ENCODE measurements around the gene SOD1.

SOD1 gene

DNA sequence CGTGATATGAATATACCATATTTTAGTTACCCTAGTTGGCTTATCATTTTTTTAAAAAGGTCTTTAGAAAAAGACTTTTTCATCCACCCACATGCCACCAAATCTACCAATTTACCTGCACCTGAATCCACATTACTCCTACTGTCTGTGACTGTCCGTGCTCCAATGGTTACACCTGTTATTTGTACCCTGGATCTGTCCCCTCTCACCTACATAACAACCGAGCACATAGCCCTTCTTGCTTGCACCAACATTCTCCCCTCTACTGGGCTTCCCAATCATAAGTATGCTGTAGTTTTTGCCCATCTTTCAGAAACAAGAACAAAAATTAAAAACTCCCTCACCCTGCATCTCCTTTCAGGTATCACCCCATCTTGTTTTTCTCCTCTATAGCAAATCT lies 17.6 kb downstream of the SOD1 start:
- Histone ChIP-seq H3K9me3 (ENCODE audit: severe bottlenecking) (no peaks in the 10 kb centered on the region), H3K4me1 (ENCODE audit: insufficient read depth, poor library complexity, severe bottlenecking) (no peaks in the 10 kb centered on the region), H3K36me3 (ENCODE audit: low read depth) (peaks cover 36% of the 10 kb centered on the region), H3K27me3 (ENCODE audit: insufficient read depth, poor library complexity, severe bottlenecking) (no peaks in the 10 kb centered on the region), H3K4me3 (ENCODE audit: severe bottlenecking) (no peak overlapping the region), H3K27ac (ENCODE audit: poor library complexity, severe bottlenecking) (no peak overlapping the region)
- no peak for ATAC-seq (ENCODE audit: low read depth)
- TF ChIP-seq, protein P1, sequence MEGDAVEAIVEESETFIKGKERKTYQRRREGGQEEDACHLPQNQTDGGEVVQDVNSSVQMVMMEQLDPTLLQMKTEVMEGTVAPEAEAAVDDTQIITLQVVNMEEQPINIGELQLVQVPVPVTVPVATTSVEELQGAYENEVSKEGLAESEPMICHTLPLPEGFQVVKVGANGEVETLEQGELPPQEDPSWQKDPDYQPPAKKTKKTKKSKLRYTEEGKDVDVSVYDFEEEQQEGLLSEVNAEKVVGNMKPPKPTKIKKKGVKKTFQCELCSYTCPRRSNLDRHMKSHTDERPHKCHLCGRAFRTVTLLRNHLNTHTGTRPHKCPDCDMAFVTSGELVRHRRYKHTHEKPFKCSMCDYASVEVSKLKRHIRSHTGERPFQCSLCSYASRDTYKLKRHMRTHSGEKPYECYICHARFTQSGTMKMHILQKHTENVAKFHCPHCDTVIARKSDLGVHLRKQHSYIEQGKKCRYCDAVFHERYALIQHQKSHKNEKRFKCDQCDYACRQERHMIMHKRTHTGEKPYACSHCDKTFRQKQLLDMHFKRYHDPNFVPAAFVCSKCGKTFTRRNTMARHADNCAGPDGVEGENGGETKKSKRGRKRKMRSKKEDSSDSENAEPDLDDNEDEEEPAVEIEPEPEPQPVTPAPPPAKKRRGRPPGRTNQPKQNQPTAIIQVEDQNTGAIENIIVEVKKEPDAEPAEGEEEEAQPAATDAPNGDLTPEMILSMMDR (IDR thresholded peaks at IDR 0.05; ENCODE audit: poor library complexity, severe bottlenecking) = no peak
- DNase-seq (ENCODE audit: low spot score) = no peak

DNA sequence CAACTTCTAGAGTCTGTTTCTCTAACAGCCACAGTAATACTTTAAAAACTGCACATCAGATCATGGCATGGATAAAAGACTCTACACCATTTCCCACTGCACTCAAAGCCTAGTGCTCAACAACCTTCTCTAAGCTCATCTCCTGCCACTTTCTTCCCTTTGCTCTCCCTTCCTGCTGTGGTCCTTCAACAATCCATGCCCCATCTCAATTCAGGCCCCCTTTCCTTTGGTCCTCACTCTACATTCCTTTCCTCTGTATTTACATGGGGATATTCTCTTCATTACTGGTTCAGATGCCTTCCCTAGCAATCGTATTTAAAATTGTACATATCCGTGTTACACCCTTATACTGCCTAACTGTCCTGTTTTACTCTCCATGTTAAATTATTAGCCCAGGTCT lies 19.0 kb downstream of the SOD1 start:
- H3K4me3 ChIP-seq (ENCODE audit: severe bottlenecking) = no peak overlapping the region
- H3K4me1 ChIP-seq (ENCODE audit: insufficient read depth, poor library complexity, severe bottlenecking) = no peaks in the 10 kb centered on the region
- H3K9me3 ChIP-seq (ENCODE audit: severe bottlenecking) = no peaks in the 10 kb centered on the region
- no peaks in the 10 kb centered on the region for H3K27me3 ChIP-seq (ENCODE audit: insufficient read depth, poor library complexity, severe bottlenecking)
- TF ChIP-seq, protein P1 (IDR thresholded peaks at IDR 0.05; ENCODE audit: poor library complexity, severe bottlenecking) = no peak
- H3K36me3 ChIP-seq (ENCODE audit: low read depth) = peaks cover 47% of the 10 kb centered on the region
- DNase-seq (ENCODE audit: low spot score) (no peak), ATAC-seq (ENCODE audit: low read depth) (no peak)
- H3K27ac ChIP-seq (ENCODE audit: poor library complexity, severe bottlenecking) = no peak overlapping the region

DNA sequence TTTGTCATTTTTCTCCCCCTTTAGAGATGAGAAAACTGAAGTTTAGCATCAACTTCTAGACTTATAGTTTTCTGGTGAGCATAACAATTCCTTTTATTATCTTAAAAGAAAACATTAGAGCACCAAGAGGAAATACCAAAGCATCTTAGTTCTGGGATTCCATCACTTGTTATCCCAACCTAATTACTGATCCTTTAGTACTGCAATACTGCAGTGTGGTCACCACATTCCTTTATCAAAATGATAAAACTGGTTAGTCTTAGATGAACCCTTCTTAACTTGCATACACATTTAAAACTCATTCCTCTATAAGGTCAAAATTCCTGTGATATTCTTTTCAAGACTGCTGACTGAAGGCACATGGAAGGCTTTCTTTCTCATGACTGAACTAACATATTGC lies 23.1 kb downstream of the SOD1 start:
- Histone ChIP-seq H3K4me3 (ENCODE audit: severe bottlenecking) (no peak overlapping the region), H3K36me3 (ENCODE audit: low read depth) (peaks cover 84% of the 10 kb centered on the region), H3K27ac (ENCODE audit: poor library complexity, severe bottlenecking) (no peak overlapping the region), H3K27me3 (ENCODE audit: insufficient read depth, poor library complexity, severe bottlenecking) (no peaks in the 10 kb centered on the region), H3K4me1 (ENCODE audit: insufficient read depth, poor library complexity, severe bottlenecking) (no peaks in the 10 kb centered on the region), H3K9me3 (ENCODE audit: severe bottlenecking) (no peaks in the 10 kb centered on the region)
- TF ChIP-seq, protein P1 (IDR thresholded peaks at IDR 0.05; ENCODE audit: poor library complexity, severe bottlenecking) = no peak
- DNase-seq (ENCODE audit: low spot score) (no peak), ATAC-seq (ENCODE audit: low read depth) (no peak)

DNA sequence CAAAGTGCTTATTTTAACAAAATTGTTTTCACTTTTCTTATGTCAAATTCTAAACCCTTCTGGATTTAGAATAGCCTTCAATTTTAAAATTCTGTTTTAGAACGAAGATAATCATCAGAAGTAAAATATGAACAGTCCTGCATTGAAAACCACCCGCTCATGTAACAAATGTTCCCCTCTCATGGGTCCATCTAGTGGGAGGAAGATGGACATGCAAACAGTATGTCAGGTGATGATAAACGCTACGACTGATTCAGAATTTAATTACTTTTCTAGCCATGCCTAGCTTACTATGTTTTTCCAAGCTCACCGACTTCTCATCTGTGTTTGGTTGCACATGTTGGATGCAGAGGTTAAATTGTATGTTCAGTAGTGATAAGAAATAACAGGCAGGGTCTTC lies 23.5 kb downstream of the SOD1 start:
- H3K27ac ChIP-seq (ENCODE audit: poor library complexity, severe bottlenecking) = no peak overlapping the region
- H3K9me3 ChIP-seq (ENCODE audit: severe bottlenecking) = no peaks in the 10 kb centered on the region
- DNase-seq (ENCODE audit: low spot score) (no peak), ATAC-seq (ENCODE audit: low read depth) (no peak)
- TF ChIP-seq, protein P1 (IDR thresholded peaks at IDR 0.05; ENCODE audit: poor library complexity, severe bottlenecking) = peak; percentile 18
- no peaks in the 10 kb centered on the region for H3K27me3 ChIP-seq (ENCODE audit: insufficient read depth, poor library complexity, severe bottlenecking)
- peaks cover 85% of the 10 kb centered on the region for H3K36me3 ChIP-seq (ENCODE audit: low read depth)
- H3K4me1 ChIP-seq (ENCODE audit: insufficient read depth, poor library complexity, severe bottlenecking) = no peaks in the 10 kb centered on the region
- no peak overlapping the region for H3K4me3 ChIP-seq (ENCODE audit: severe bottlenecking)

DNA sequence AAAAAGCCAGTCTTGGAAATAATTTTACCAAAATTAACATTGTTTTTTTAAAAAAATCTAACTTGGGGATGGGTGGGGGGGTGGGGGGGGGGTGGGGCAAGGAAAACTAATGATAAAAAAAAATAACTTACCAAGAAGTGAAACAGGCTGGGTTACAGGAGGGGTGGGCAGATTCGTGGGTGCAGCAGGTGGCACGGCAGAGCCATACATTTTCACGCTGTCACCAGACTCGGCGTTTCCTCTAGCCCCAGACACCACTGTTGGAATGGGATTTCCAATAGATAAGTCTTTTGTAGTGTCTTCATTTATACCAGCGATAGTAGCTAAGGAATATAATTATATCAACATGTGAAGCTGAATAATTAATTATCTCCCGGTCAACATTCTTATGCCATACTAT lies 25.4 kb downstream of the SOD1 start:
- DNase-seq (ENCODE audit: low spot score) (no peak), ATAC-seq (ENCODE audit: low read depth) (no peak)
- H3K4me1 ChIP-seq (ENCODE audit: insufficient read depth, poor library complexity, severe bottlenecking) = no peaks in the 10 kb centered on the region
- H3K36me3 ChIP-seq (ENCODE audit: low read depth) = peaks cover 94% of the 10 kb centered on the region
- no peaks in the 10 kb centered on the region for H3K27me3 ChIP-seq (ENCODE audit: insufficient read depth, poor library complexity, severe bottlenecking)
- no peak overlapping the region for H3K27ac ChIP-seq (ENCODE audit: poor library complexity, severe bottlenecking)
- TF ChIP-seq, protein P1 (IDR thresholded peaks at IDR 0.05; ENCODE audit: poor library complexity, severe bottlenecking) = no peak
- H3K4me3 ChIP-seq (ENCODE audit: severe bottlenecking) = no peak overlapping the region
- H3K9me3 ChIP-seq (ENCODE audit: severe bottlenecking) = no peaks in the 10 kb centered on the region

Data from RWPE2 (cell line).